ENCODE results near the gene TBC1D1. TPM values are rescaled to one million over a fixed set of nuclear protein-coding genes. Genes with fewer than 3 reads are reported as not detected.

Gene TBC1D1
- total and polyA plus RNA-seq, 2 donors (not counting 3 experiments of a cell fraction or from before 2014, with no cell fraction given), result 63.5 to 116 TPM

GRCh38 chr4:38125816-38126215 is 234.9 kb downstream of the TBC1D1 start:
- H3K27ac ChIP-seq (ENCODE audit: insufficient read depth, low read depth, low read length), result no peak overlapping the region

More at GRCh38 chr4:38125816-38126215, 234.9 kb downstream of the TBC1D1 start:
- CTCF ChIA-PET, result no interaction called here
- POLR2A ChIA-PET, result no interaction called here
- BruUV-seq (replicated peaks), result no TSS peak
- no peak overlapping the region for H3K4me2 ChIP-seq (ENCODE audit: insufficient read depth, low read length)
- no peak overlapping the region for H3K9ac ChIP-seq (replicated peaks; ENCODE audit: extremely low read depth, insufficient read depth, low read length)
- H2AFZ ChIP-seq (ENCODE audit: low read depth, low read length), result no peak overlapping the region
- H3K27me3 ChIP-seq (ENCODE audit: control insufficient read depth in 2 of 2, insufficient read depth in 2 of 2, low read length in 2 of 2), result no peaks in the 10 kb centered on the region
- H3K36me3 ChIP-seq (ENCODE audit: control insufficient read depth in 2 of 2, extremely low read depth in 1 of 2, insufficient read depth in 2 of 2, low read length in 2 of 2), result peaks cover 0 to 3% of the 10 kb centered on the region in 2 experiments
- dilution Hi-C loops (cut with MboI; ENCODE audit: extremely low pct_ligation_motif_present, low sequenced_read_pairs), result no loop called here
- no peaks in the 10 kb centered on the region for H4K20me1 ChIP-seq (replicated peaks; ENCODE audit: control insufficient read depth, extremely low read depth, insufficient read depth, low read length)
- no peaks in the 10 kb centered on the region for H3K9me3 ChIP-seq (replicated peaks; ENCODE audit: control insufficient read depth, insufficient read depth, low read length)
- intact Hi-C loops (cut with micrococcal nuclease), result no loop called here
- TF ChIP-seq JUN (IDR thresholded peaks at IDR 0.05; ENCODE audit: borderline replicate concordance, insufficient read depth, insufficient read length, low read depth) (no peak), GATA2 (IDR thresholded peaks at IDR 0.05; ENCODE audit: insufficient read depth, insufficient read length, low read depth, low read length) (no peak), MYC (IDR thresholded peaks at IDR 0.05; ENCODE audit: low read depth, low read length) (no peak), POLR2AphosphoS5 (IDR thresholded peaks at IDR 0.05; ENCODE audit: insufficient read depth, low read depth, low read length) (no peak), CTCF (IDR thresholded peaks at IDR 0.05; ENCODE audit: extremely low read depth in 1 of 2, insufficient read depth in 1 of 2, low read depth in 1 of 2, low read length in 2 of 2) (no peak), EZH2 (IDR thresholded peaks at IDR 0.05; ENCODE audit: borderline replicate concordance, low read depth, low read length, severe bottlenecking) (no peak), POLR2A (IDR thresholded peaks at IDR 0.05; ENCODE audit: low read depth, low read length) (no peak), MAX (IDR thresholded peaks at IDR 0.05; ENCODE audit: insufficient read depth, insufficient read length) (no peak), FOS (IDR thresholded peaks at IDR 0.05; ENCODE audit: borderline replicate concordance, insufficient read depth, low read length) (no peak)
- no peaks in the 10 kb centered on the region for H3K9me1 ChIP-seq (replicated peaks; ENCODE audit: control insufficient read depth, extremely low read depth, insufficient read depth, low read length)
- no peaks in the 10 kb centered on the region for H3K79me2 ChIP-seq (ENCODE audit: control insufficient read depth, insufficient read depth, low read length)
- DNase-seq (ENCODE audit: low read depth, low spot score) (no peak), FAIRE-seq (no peak)
- no peak overlapping the region for H3K4me3 ChIP-seq (replicated peaks in 1 of 3; ENCODE audit: insufficient read depth in 1 of 3, low read depth in 1 of 3, low read length in 3 of 3)
- no peaks in the 10 kb centered on the region for H3K4me1 ChIP-seq (ENCODE audit: control insufficient read depth, extremely low read depth, insufficient read depth, low read length)

All from endothelial cell of umbilical vein (primary cell).